Measurements from ENCODE around the gene MTMR2. TPM values are rescaled to one million over a fixed set of nuclear protein-coding genes. Genes with fewer than 3 reads are reported as not detected.
"Not testable (repeated sequence)": the region's sequence is repeated elsewhere in the genome, so short reads cannot be mapped to it uniquely, and the experiment has no call there.

Gene MTMR2
- total RNA-seq, 1 donor from 2014 or later: 32.6 TPM

- peak; percentile 96 for DNase-seq (ENCODE audit: low read depth)
- no peak overlapping the region for H3K4me3 ChIP-seq (ENCODE audit: low read depth, low read length)
- TF ChIP-seq CTCF (conservative IDR thresholded peaks at IDR 0.05; ENCODE audit: low read depth, low read length): no peak
Observed at GRCh38 chr11:95877291-95877690, 46.6 kb downstream of the MTMR2 start.

- not testable (repeated sequence) for DNase-seq (ENCODE audit: low read depth); H3K4me3 ChIP-seq (ENCODE audit: low read depth, low read length)
Observed at GRCh38 chr11:95870877-95871276, 53.0 kb downstream of the MTMR2 start.

- TF ChIP-seq CTCF (conservative IDR thresholded peaks at IDR 0.05; ENCODE audit: low read depth, low read length): no peak
- H3K4me3 ChIP-seq (ENCODE audit: low read depth, low read length): no peak overlapping the region
- DNase-seq (ENCODE audit: low read depth): no peak
Observed at GRCh38 chr11:95867105-95867504, 56.8 kb downstream of the MTMR2 start.

GRCh38 chr11:95863486-95864140, 60.3 kb downstream of the MTMR2 start:
- DNase-seq (ENCODE audit: low read depth): no peak
- no peak overlapping the region for H3K4me3 ChIP-seq (ENCODE audit: low read depth, low read length)
- no peak for TF ChIP-seq CTCF (conservative IDR thresholded peaks at IDR 0.05; ENCODE audit: low read depth, low read length)

- DNase-seq (ENCODE audit: low read depth); H3K4me3 ChIP-seq (ENCODE audit: low read depth, low read length): not testable (repeated sequence)
Observed at GRCh38 chr11:95860024-95860423, 63.9 kb downstream of the MTMR2 start.

- DNase-seq (ENCODE audit: low read depth); H3K4me3 ChIP-seq (ENCODE audit: low read depth, low read length): not testable (repeated sequence)
Observed at GRCh38 chr11:95854362-95854761, 69.5 kb downstream of the MTMR2 start.

- no peak overlapping the region for H3K4me3 ChIP-seq (ENCODE audit: low read depth, low read length)
- TF ChIP-seq CTCF (conservative IDR thresholded peaks at IDR 0.05; ENCODE audit: low read depth, low read length): no peak
- no peak for DNase-seq (ENCODE audit: low read depth)
Observed at GRCh38 chr11:95853862-95854261, 70.0 kb downstream of the MTMR2 start.

- TF ChIP-seq CTCF (conservative IDR thresholded peaks at IDR 0.05; ENCODE audit: low read depth, low read length): no peak
- H3K4me3 ChIP-seq (ENCODE audit: low read depth, low read length): no peak overlapping the region
Observed at GRCh38 chr11:95853138-95853537, 70.8 kb downstream of the MTMR2 start.

GRCh38 chr11:95850137-95850536, 73.8 kb downstream of the MTMR2 start:
- no peak for DNase-seq (ENCODE audit: low read depth)
- no peak overlapping the region for H3K4me3 ChIP-seq (ENCODE audit: low read depth, low read length)
- no peak for TF ChIP-seq CTCF (conservative IDR thresholded peaks at IDR 0.05; ENCODE audit: low read depth, low read length)

More at GRCh38 chr11:95853138-95853537, 70.8 kb downstream of the MTMR2 start:
- DNase-seq (ENCODE audit: low read depth): no peak

Measured in epithelial cell of proximal tubule (primary cell).